ENCODE results near the gene CDH4.

Gene CDH4

GRCh38 chr20:61524951-61525666, 273.0 kb downstream of the CDH4 start:
- no peak for DNase-seq

GRCh38 chr20:61525781-61526431, 273.8 kb downstream of the CDH4 start:
- DNase-seq, result no peak

- DNase-seq, result no peak
Measured at GRCh38 chr20:61526907-61527306, 274.8 kb downstream of the CDH4 start.

- DNase-seq, result no peak
Measured at GRCh38 chr20:61527626-61528025, 275.6 kb downstream of the CDH4 start.

GRCh38 chr20:61528591-61528990, 276.5 kb downstream of the CDH4 start:
- DNase-seq, result no peak

- DNase-seq, result no peak
Measured at GRCh38 chr20:61529354-61529753, 277.3 kb downstream of the CDH4 start.

- no peak for DNase-seq
Measured at GRCh38 chr20:61531553-61532345, 279.7 kb downstream of the CDH4 start.

- no peak for DNase-seq
Measured at GRCh38 chr20:61532736-61533135, 280.7 kb downstream of the CDH4 start.

GRCh38 chr20:61533231-61533631, 281.2 kb downstream of the CDH4 start:
- DNase-seq, result no peak

GRCh38 chr20:61534346-61534745, 282.3 kb downstream of the CDH4 start:
- DNase-seq, result no peak

- no peak for DNase-seq
Measured at GRCh38 chr20:61535091-61535490, 283.0 kb downstream of the CDH4 start.

GRCh38 chr20:61535536-61535935, 283.5 kb downstream of the CDH4 start:
- DNase-seq, result no peak

- DNase-seq, result no peak
Measured at GRCh38 chr20:61535956-61536355, 283.9 kb downstream of the CDH4 start.

GRCh38 chr20:61536671-61537070, 284.6 kb downstream of the CDH4 start:
- DNase-seq, result no peak

- no peak for DNase-seq
Measured at GRCh38 chr20:61537239-61538182, 285.4 kb downstream of the CDH4 start.

- no peak for DNase-seq
Measured at GRCh38 chr20:61538183-61538942, 286.3 kb downstream of the CDH4 start.

GRCh38 chr20:61538943-61539265, 286.8 kb downstream of the CDH4 start:
- no peak for DNase-seq

- DNase-seq, result no peak
Measured at GRCh38 chr20:61539706-61540360, 287.8 kb downstream of the CDH4 start.

- no peak for DNase-seq
Measured at GRCh38 chr20:61541537-61541936, 289.5 kb downstream of the CDH4 start.

GRCh38 chr20:61543086-61543485, 291.0 kb downstream of the CDH4 start:
- DNase-seq, result no peak

GRCh38 chr20:61543931-61544745, 292.1 kb downstream of the CDH4 start:
- no peak for DNase-seq

All from activated naive CD4-positive, alpha-beta T cell treated with Interleukin-2 at 50 U/mL for 16 hours (primary cell).